Esophagus muscularis mucosa (tissue), 4 donors: Measurements from ENCODE around the gene OR51A2. TPM values are rescaled to one million over a fixed set of nuclear protein-coding genes. Genes with fewer than 3 reads are reported as not detected.

Source experiments
- DNase-seq: peaks from one replicate; pipeline ENCODE4 v3.0.0-alpha.2; 2017; ENCODE audit errors: extremely low spot score
- H3K27ac ChIP-seq, 4 donors: fragments of 200-600 bp; sonication (generic); replicated peaks in 1 of 4; 1 replicate in 3 of 4; 2 replicates in 1 of 4; pipeline ENCODE4 v1.5.1; 2016 to 2019; ENCODE audit warnings: mild to moderate bottlenecking in 1 of 4
- H3K27me3 ChIP-seq, 4 donors: fragments of 200-600 bp; sonication (generic); one replicate each; pipeline versions ENCODE4 v1.5.1 to v1.6.0; 2016 to 2019
- H3K36me3 ChIP-seq, 4 donors: fragments of 200-600 bp; sonication (generic); one replicate each; pipeline ENCODE4 v1.5.1; 2016 to 2019
- H3K4me1 ChIP-seq, 4 donors: fragments of 200-600 bp; sonication (generic); one replicate each; pipeline ENCODE4 v1.5.1; 2016 to 2019
- H3K4me3 ChIP-seq, 4 donors: fragments of 200-600 bp; sonication (generic); 1 replicate in 2 of 4; 2 replicates in 2 of 4; pipeline ENCODE4 v1.5.1; 2016 to 2019; ENCODE audit warnings: mild to moderate bottlenecking in 4 of 4, moderate library complexity in 1 of 4
- H3K9me3 ChIP-seq, 4 donors: fragments of 200-600 bp; sonication (generic); 1 replicate in 3 of 4; 2 replicates in 1 of 4; pipeline ENCODE4 v1.5.1; 2016 to 2019
- EP300 ChIP-seq: sonication (generic); formaldehyde crosslinking; IDR thresholded peaks from one replicate; pipeline ENCODE4 v1.6.1; 2017; ENCODE audit warnings: antibody characterized with exemption
- POLR2A ChIP-seq: fragments of 450-650 bp; IDR thresholded peaks from one replicate; pipeline ENCODE4 v1.6.1; 2017; ENCODE audit warnings: antibody characterized with exemption, moderate library complexity, mild to moderate bottlenecking, low read depth
- POLR2AphosphoS5 ChIP-seq, 2 donors: sonication (generic); formaldehyde crosslinking; IDR thresholded peaks; one replicate each; pipeline ENCODE4 v1.6.1; 2017; ENCODE audit warnings: antibody characterized with exemption in 2 of 2
- intact Hi-C: fragments of 100-400 bp; cut with DNase I; formaldehyde crosslinking; loops from one replicate; pipeline ENCODE4 v1.15.1; 2023
- total RNA-seq, 4 donors: library from RNA; depleted of rRNA; stranded (reverse); fragments of >200 nt; gene quantifications; one replicate each; pipeline versions ENCODE4 v1.1.0 to v1.2.1, GENCODE V29; 2016
- TF ChIP-seq, protein P1 (sequence below), 3 experiments: fragments of 200-600 bp in 2 of 3; fragments of 450-650 bp in 1 of 3; sonication (generic) in 2 of 3; IDR thresholded peaks; one replicate each; pipeline ENCODE4 v1.5.1; 2017 to 2019; ENCODE audit warnings: antibody characterized with exemption in 3 of 3, mild to moderate bottlenecking in 2 of 3, moderate library complexity in 1 of 3

OR51A2 gene
- total RNA-seq, 4 donors from 2014 or later: not detected

DNA sequence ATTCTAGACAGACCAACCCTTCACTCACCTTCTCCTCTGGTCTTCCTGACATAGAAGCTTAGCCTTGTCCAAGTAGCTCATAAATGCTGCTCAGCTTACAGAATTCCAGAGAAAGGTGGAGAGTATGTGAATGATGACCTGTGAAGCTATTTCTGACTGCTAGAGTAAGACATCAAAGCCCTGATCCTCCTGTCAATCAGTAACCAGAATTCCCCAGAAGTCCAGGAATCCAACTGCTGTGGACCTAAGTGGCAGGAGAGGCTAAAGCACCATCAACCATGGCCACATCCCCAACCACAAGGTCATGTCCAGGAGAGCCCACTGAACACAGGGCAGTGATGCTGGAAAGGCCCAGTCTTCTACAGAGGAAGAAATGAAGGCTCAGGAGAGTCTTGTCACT, 38.9 kb downstream of the OR51A2 start:
- H3K27me3 ChIP-seq: no peaks in the 10 kb centered on the region
- H3K4me1 ChIP-seq: no peaks in the 10 kb centered on the region
- intact Hi-C loops: no loop called here
- H3K4me3 ChIP-seq: no peak overlapping the region
- no peaks in the 10 kb centered on the region for H3K36me3 ChIP-seq
- no peaks in the 10 kb centered on the region for H3K9me3 ChIP-seq
- H3K27ac ChIP-seq: no peak overlapping the region
- DNase-seq: no peak
- TF ChIP-seq POLR2AphosphoS5 (IDR thresholded peaks at IDR 0.05) (no peak), POLR2A (no peak), EP300 (no peak)
- TF ChIP-seq, protein P1, sequence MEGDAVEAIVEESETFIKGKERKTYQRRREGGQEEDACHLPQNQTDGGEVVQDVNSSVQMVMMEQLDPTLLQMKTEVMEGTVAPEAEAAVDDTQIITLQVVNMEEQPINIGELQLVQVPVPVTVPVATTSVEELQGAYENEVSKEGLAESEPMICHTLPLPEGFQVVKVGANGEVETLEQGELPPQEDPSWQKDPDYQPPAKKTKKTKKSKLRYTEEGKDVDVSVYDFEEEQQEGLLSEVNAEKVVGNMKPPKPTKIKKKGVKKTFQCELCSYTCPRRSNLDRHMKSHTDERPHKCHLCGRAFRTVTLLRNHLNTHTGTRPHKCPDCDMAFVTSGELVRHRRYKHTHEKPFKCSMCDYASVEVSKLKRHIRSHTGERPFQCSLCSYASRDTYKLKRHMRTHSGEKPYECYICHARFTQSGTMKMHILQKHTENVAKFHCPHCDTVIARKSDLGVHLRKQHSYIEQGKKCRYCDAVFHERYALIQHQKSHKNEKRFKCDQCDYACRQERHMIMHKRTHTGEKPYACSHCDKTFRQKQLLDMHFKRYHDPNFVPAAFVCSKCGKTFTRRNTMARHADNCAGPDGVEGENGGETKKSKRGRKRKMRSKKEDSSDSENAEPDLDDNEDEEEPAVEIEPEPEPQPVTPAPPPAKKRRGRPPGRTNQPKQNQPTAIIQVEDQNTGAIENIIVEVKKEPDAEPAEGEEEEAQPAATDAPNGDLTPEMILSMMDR (IDR thresholded peaks at IDR 0.05): no peak

Other genes with a start within 250 kb of the OR51A2 start
- not detected for gene OR51F1, start 185.8 kb downstream of the OR51A2 start, total RNA-seq
- not detected for gene OR52R1, start 151.3 kb downstream of the OR51A2 start, total RNA-seq
- gene OR51F2, start 134.4 kb downstream of the OR51A2 start, total RNA-seq: not detected
- gene OR51S1, start 106.5 kb downstream of the OR51A2 start, total RNA-seq: not detected
- gene OR51T1, start 73.8 kb downstream of the OR51A2 start, total RNA-seq: not detected
- not detected for gene OR51A7, start 51.9 kb downstream of the OR51A2 start, total RNA-seq
- not detected for gene OR51G2, start 36.4 kb downstream of the OR51A2 start, total RNA-seq
- gene OR51G1, start 31.4 kb downstream of the OR51A2 start, total RNA-seq: not detected
- not detected for gene OR51A4, start 8.1 kb downstream of the OR51A2 start, total RNA-seq
- gene OR51L1, start 39.1 kb upstream of the OR51A2 start, total RNA-seq: not detected
- not detected for gene OR52J3, start 90.8 kb upstream of the OR51A2 start, total RNA-seq
- not detected for gene OR52E2, start 103.9 kb upstream of the OR51A2 start, total RNA-seq
- gene OR52E1, start 113.9 kb upstream of the OR51A2 start, total RNA-seq: not detected
- gene OR52A5, start 182.6 kb upstream of the OR51A2 start, total RNA-seq: not detected
- not detected for gene OR52A1, start 199.0 kb upstream of the OR51A2 start, total RNA-seq
- gene OR51V1, start 245.0 kb upstream of the OR51A2 start, total RNA-seq: not detected